Measurements from ENCODE around the gene CASK. TPM values are rescaled to one million over a fixed set of nuclear protein-coding genes. Genes with fewer than 3 reads are reported as not detected.

CASK gene
- total RNA-seq, 4 donors from 2014 or later = 21.3 to 28.7 (median 24.0) TPM

DNA sequence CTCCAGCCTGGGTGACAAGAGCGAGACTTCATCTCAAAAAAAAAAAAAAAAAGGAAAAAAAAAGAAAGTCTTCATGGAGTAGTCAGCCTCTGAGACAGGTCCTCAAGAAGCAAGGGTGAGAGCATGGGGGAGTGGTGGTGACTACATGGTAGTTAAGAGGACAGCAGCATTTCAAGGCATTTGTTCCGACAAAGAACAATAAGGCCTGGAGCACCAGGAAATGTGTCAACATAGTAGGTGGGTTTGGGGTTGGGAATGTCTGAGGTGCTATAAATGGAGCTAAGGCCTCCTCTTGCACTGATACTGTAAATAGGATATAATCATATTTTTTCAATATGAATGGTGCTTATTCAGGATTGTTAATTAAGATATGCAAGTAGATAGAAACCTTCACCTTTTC, 165.0 kb downstream of the CASK start:
- H3K4me1 ChIP-seq = no peaks in the 10 kb centered on the region
- H3K27me3 ChIP-seq = no peaks in the 10 kb centered on the region
- no peak for DNase-seq (ENCODE audit: extremely low spot score)
- no peak overlapping the region for H3K4me3 ChIP-seq
- TF ChIP-seq, protein P1, sequence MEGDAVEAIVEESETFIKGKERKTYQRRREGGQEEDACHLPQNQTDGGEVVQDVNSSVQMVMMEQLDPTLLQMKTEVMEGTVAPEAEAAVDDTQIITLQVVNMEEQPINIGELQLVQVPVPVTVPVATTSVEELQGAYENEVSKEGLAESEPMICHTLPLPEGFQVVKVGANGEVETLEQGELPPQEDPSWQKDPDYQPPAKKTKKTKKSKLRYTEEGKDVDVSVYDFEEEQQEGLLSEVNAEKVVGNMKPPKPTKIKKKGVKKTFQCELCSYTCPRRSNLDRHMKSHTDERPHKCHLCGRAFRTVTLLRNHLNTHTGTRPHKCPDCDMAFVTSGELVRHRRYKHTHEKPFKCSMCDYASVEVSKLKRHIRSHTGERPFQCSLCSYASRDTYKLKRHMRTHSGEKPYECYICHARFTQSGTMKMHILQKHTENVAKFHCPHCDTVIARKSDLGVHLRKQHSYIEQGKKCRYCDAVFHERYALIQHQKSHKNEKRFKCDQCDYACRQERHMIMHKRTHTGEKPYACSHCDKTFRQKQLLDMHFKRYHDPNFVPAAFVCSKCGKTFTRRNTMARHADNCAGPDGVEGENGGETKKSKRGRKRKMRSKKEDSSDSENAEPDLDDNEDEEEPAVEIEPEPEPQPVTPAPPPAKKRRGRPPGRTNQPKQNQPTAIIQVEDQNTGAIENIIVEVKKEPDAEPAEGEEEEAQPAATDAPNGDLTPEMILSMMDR (IDR thresholded peaks at IDR 0.05) = no peak
- no peak for TF ChIP-seq POLR2A (IDR thresholded peaks at IDR 0.05; ENCODE audit: low read depth)
- no peak for TF ChIP-seq POLR2AphosphoS5 (IDR thresholded peaks at IDR 0.05)
- no peak for TF ChIP-seq EP300 (IDR thresholded peaks at IDR 0.05)
- no peak overlapping the region for H3K27ac ChIP-seq (replicated peaks in 1 of 4)
- no peaks in the 10 kb centered on the region for H3K9me3 ChIP-seq
- H3K36me3 ChIP-seq = no peaks in the 10 kb centered on the region
- 76% methylated on average over 2 of the region's 2 CpGs for WGBS
- intact Hi-C loops (cut with DNase I) = no loop called here

DNA sequence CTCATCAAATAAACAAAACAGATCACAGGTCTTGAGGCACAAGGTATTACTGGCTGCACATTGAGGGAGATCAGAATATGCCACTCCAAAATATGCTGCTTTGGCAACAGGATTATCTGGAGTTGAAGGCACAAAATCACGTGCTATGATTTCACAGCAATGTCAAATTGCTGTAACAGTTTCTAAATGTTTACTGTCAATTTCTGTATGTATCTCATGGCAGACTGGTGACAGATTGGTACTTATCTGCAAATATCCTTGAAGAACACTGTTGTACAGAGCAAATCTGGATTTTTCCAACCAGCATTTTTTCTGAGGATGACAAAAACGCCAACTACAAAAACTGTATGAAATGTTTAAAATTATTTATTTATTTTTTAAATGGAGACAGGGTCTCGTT, 172.6 kb downstream of the CASK start:
- Histone ChIP-seq H3K27me3 (no peaks in the 10 kb centered on the region), H3K4me1 (no peaks in the 10 kb centered on the region), H3K9me3 (no peaks in the 10 kb centered on the region), H3K36me3 (no peaks in the 10 kb centered on the region), H3K4me3 (no peak overlapping the region), H3K27ac (replicated peaks in 1 of 4) (no peak overlapping the region)
- intact Hi-C loops (cut with DNase I) = no loop called here
- WGBS = 62% methylated on average over 3 of the region's 3 CpGs
- DNase-seq (ENCODE audit: extremely low spot score) = no peak
- TF ChIP-seq EP300 (IDR thresholded peaks at IDR 0.05) (no peak), POLR2AphosphoS5 (IDR thresholded peaks at IDR 0.05) (no peak), POLR2A (IDR thresholded peaks at IDR 0.05; ENCODE audit: low read depth) (no peak)
- TF ChIP-seq, protein P1 (IDR thresholded peaks at IDR 0.05) = no peak

DNA sequence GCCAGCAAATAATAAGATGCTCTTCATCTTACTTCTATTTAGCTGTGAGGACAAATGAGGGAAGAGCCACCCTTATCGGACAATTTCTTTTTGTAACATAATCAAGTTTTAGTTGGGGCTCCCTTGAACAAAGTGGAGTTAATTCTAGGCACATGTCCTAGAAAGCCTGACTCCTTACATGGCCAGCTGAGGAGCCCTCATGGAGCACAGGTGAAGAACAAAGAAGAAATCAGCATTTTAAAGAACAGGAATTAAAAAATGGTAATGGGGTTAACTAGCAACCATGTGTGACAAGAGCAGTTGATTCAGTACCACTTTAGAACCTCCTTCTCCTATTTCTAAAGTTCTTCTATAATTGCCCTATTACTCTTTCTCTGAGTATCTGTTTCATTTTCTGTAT, 183.5 kb downstream of the CASK start:
- Histone ChIP-seq H3K9me3 (no peaks in the 10 kb centered on the region), H3K4me1 (no peaks in the 10 kb centered on the region), H3K4me3 (no peak overlapping the region), H3K27ac (replicated peaks in 1 of 4) (no peak overlapping the region), H3K27me3 (no peaks in the 10 kb centered on the region), H3K36me3 (peaks cover 0 to 6% (median 0%) of the 10 kb centered on the region in 4 donors)
- no peak for DNase-seq (ENCODE audit: extremely low spot score)
- 73% methylated on average over 1 of the region's 1 CpG for WGBS
- intact Hi-C loops (cut with DNase I) = no loop called here
- TF ChIP-seq, protein P1 (IDR thresholded peaks at IDR 0.05) = no peak
- TF ChIP-seq POLR2A (IDR thresholded peaks at IDR 0.05; ENCODE audit: low read depth) (no peak), POLR2AphosphoS5 (IDR thresholded peaks at IDR 0.05) (no peak), EP300 (IDR thresholded peaks at IDR 0.05) (no peak)

DNA sequence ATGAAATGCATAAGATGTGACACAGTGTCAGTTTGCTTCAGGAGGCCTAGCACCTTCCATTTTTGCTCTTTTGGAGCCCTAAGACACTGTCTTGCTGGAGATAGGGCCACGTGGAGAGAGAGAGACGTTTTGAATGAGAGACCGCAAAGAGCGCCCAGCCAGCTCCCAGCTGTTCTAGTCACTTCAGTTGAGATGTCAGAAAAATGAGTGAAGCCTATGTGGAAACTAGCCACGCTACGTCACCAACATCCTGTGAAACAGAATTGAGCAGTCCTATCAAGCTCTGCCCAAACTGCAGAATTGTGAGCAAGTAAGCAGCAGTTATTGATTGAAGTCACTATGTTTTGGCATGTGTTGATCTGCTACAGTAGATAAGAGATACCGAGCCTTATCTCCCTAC, 186.3 kb downstream of the CASK start:
- H3K36me3 ChIP-seq = no peaks in the 10 kb centered on the region
- no peak for DNase-seq (ENCODE audit: extremely low spot score)
- H3K9me3 ChIP-seq = no peaks in the 10 kb centered on the region
- 82% methylated on average over 7 of the region's 7 CpGs for WGBS
- intact Hi-C loops (cut with DNase I) = no loop called here
- H3K4me3 ChIP-seq = no peak overlapping the region
- TF ChIP-seq POLR2AphosphoS5 (IDR thresholded peaks at IDR 0.05) (no peak), POLR2A (IDR thresholded peaks at IDR 0.05; ENCODE audit: low read depth) (no peak), EP300 (IDR thresholded peaks at IDR 0.05) (no peak)
- TF ChIP-seq, protein P1 (IDR thresholded peaks at IDR 0.05) = no peak
- H3K27ac ChIP-seq (replicated peaks in 1 of 4) = no peak overlapping the region
- no peaks in the 10 kb centered on the region for H3K27me3 ChIP-seq
- no peaks in the 10 kb centered on the region for H3K4me1 ChIP-seq

DNA sequence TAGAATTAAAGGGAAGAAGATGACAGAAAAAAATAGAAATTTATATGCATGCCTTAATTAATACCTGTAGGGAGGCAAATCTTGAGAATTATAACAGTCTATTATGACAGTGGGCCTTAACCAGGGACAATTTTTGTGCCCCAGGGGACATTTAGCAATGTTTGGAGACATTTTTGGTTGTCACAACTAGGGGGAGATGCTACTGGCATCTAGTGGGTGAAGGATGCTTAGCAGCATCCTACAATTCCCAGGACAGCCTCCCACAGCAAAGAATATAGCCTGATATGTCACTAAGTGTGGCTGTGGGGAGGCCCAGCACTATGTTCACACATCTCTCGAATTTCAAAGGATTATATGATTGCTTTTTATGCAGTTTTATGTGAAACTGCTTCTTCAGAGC, 188.8 kb downstream of the CASK start:
- intact Hi-C loops (cut with DNase I) = no loop called here
- no peaks in the 10 kb centered on the region for H3K36me3 ChIP-seq
- 35% methylated on average over 1 of the region's 1 CpG for WGBS
- H3K4me1 ChIP-seq = no peaks in the 10 kb centered on the region
- no peak overlapping the region for H3K4me3 ChIP-seq
- no peak for DNase-seq (ENCODE audit: extremely low spot score)
- TF ChIP-seq, protein P1 (IDR thresholded peaks at IDR 0.05) = peak; percentile 22 to 34 (median 27)
- TF ChIP-seq POLR2A (IDR thresholded peaks at IDR 0.05; ENCODE audit: low read depth) = no peak
- no peak for TF ChIP-seq POLR2AphosphoS5 (IDR thresholded peaks at IDR 0.05)
- TF ChIP-seq EP300 (IDR thresholded peaks at IDR 0.05) = no peak
- H3K9me3 ChIP-seq = no peaks in the 10 kb centered on the region
- H3K27ac ChIP-seq (replicated peaks in 1 of 4) = no peak overlapping the region
- H3K27me3 ChIP-seq = no peaks in the 10 kb centered on the region
